ENCODE measurements around the gene PDZRN3. TPM values are rescaled to one million over a fixed set of nuclear protein-coding genes. Genes with fewer than 3 reads are reported as not detected.

Gene PDZRN3
- total and polyA plus RNA-seq, 12 donors, result 17.7 to 143 (median 74.6) TPM

DNA sequence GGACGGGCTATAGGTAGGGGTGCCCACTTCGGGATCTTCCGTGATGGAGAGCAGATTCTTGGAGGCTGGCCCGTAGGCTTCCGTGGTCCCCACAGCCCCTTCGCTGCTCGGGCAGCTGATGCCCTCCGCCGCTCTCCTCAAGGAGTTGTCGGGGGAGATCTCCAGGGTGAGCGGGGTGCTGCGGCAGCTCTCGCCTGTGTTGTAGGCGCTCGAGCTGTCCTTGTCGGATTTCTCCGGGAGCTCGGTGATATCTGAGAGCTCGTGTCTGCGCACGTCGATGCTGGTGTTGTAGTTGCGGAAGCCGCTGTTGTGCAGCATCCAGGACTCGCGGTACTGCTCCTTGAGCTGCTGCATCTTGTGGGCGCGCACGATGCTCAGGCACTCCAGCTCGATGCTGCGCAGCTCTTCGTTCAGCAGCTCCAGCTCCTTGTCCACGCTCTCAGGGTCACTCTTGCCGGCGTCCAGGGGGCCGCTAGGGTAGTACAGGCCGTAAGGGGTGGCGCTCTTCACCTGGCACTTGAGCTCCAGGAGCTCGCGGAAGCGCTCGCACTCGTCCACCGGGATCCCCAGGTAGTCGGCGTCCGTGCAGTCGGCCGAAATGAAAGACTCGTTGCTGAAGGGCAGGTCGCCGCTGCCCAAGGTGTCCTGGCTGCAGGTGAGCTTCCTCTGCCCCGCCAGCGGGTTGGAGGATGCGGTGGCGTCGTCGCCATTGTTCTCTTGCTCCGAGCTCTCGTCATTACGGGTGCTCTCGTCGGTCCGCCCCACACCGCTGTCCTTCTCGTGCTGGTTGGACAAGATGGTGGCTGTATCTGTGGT lies 240.4 kb downstream of the PDZRN3 start:
- TF ChIP-seq, protein P1, sequence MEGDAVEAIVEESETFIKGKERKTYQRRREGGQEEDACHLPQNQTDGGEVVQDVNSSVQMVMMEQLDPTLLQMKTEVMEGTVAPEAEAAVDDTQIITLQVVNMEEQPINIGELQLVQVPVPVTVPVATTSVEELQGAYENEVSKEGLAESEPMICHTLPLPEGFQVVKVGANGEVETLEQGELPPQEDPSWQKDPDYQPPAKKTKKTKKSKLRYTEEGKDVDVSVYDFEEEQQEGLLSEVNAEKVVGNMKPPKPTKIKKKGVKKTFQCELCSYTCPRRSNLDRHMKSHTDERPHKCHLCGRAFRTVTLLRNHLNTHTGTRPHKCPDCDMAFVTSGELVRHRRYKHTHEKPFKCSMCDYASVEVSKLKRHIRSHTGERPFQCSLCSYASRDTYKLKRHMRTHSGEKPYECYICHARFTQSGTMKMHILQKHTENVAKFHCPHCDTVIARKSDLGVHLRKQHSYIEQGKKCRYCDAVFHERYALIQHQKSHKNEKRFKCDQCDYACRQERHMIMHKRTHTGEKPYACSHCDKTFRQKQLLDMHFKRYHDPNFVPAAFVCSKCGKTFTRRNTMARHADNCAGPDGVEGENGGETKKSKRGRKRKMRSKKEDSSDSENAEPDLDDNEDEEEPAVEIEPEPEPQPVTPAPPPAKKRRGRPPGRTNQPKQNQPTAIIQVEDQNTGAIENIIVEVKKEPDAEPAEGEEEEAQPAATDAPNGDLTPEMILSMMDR (IDR thresholded peaks at IDR 0.05), result no peak
- ATAC-seq (peak in 4 of 8 donors; percentile 11 to 45 (median 21)), DNase-seq (no peak)
- H3K9me3 ChIP-seq, result peaks cover 0 to 4% (median 0%) of the 10 kb centered on the region in 11 donors
- WGBS, 2 donors, result 87 to 90% methylated on average over 66 of the region's 66 CpGs
- no peak overlapping the region for H3K4me3 ChIP-seq
- intact Hi-C loops (cut with DNase I), result no loop called here
- no peaks in the 10 kb centered on the region for H3K4me1 ChIP-seq
- peaks cover 0 to 75% (median 26%) of the 10 kb centered on the region in 9 donors for H3K36me3 ChIP-seq
- no peaks in the 10 kb centered on the region for H3K27me3 ChIP-seq
- H3K27ac ChIP-seq, result no peak overlapping the region

DNA sequence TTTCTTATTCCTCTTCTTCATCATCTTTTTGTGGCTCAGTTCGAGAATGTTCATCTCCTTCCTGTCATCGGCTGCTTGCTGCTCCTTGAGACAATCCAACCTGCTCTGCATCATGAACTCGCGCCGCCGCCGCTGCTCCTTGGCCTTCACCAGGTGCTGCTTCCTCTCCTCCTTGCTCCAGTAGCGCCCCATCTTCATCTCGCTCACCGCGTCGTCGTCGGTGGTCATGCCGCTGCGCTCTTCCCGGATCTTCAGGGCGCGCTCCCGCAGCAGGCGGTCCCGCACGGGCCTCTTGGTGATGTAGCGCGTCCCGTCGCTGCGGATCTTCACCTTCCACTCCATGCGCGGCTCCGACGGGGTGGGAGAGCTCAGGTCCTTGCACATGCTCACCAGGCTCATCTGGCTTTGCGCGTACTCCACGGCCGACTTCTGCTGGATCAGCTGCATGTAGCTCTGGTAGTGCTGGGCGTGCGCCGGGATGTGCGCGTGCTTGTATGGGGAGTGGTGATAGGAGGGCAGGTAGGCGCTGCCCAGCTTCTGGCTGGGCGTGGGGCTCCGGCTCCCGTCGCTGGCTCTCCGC lies 241.2 kb downstream of the PDZRN3 start:
- Histone ChIP-seq H3K27ac (no peak overlapping the region), H3K36me3 (peaks cover 0 to 68% (median 25%) of the 10 kb centered on the region in 9 donors), H3K27me3 (no peaks in the 10 kb centered on the region), H3K4me3 (no peak overlapping the region), H3K4me1 (no peaks in the 10 kb centered on the region), H3K9me3 (peaks cover 0 to 4% (median 0%) of the 10 kb centered on the region in 11 donors)
- WGBS, 2 donors, result 79 to 84% methylated on average over 47 of the region's 47 CpGs
- DNase-seq (no peak), ATAC-seq (peak in 2 of 8 donors; percentile 32 to 39)
- intact Hi-C loops (cut with DNase I), result no loop called here
- TF ChIP-seq, protein P1 (IDR thresholded peaks at IDR 0.05), result no peak

DNA sequence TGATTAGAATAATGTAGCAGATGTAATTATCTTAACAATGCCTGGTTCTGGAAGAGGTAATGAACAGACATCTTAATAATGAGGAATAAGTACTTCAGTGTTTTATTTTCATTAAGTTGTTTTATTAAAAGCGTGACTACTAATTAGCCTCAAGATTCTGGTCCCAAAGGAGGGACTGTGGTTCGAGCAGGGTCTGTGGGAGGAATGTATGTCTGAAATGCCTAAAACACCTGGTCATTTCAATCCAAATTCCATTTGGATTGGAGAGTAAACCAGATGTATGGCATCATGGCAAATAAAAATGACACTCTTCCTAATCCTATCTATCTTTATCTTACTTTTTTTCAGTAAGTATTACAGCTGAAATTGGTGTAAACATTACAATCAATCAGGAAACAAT lies 243.2 kb downstream of the PDZRN3 start:
- peaks cover 0 to 48% (median 18%) of the 10 kb centered on the region in 9 donors for H3K36me3 ChIP-seq
- TF ChIP-seq, protein P1 (IDR thresholded peaks at IDR 0.05), result no peak
- no peak overlapping the region for H3K27ac ChIP-seq
- H3K9me3 ChIP-seq, result peaks cover 0 to 4% (median 0%) of the 10 kb centered on the region in 11 donors
- DNase-seq (no peak), ATAC-seq (no peak)
- intact Hi-C loops (cut with DNase I), result no loop called here
- no peak overlapping the region for H3K4me3 ChIP-seq
- WGBS, 2 donors, result 73 to 80% methylated on average over 2 of the region's 2 CpGs
- no peaks in the 10 kb centered on the region for H3K4me1 ChIP-seq
- H3K27me3 ChIP-seq, result no peaks in the 10 kb centered on the region

DNA sequence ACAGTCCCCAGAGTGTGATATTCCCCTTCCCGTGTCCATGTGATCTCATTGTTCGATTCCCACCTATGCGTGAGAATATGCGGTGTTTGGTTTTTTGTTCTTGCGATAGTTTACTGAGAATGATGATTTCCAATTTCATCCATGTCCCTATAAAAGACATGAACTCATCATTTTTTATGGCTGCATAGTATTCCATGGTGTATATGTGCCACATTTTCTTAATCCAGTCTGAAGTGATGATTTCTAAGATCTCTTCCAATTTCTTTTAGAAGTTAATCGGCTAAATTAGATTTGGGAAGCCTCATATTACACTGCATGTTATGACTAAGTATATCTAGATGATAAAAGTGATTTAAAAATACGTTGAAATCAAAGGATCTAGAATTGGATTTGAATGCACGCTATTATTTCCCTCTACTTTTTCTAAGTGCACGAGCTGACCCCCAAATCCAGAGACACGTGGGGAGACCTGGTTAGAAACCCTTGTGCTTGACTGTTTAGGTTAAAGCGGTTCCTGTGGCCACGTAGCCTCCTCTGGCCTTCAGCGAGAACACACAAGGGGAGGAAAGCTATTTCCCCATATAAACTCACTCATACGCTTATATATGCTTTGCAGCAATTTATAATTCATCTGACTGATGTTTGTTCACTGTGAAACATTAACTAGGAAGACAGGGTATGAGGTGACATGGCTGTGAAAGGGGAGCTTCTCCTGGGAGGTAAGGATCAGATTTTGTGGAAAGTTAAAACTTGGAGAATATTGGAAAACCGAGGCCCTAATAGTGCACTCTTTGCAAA lies 243.8 kb downstream of the PDZRN3 start:
- intact Hi-C loops (cut with DNase I), result no loop called here
- no peak overlapping the region for H3K27ac ChIP-seq
- no peak for ATAC-seq
- peaks cover 0 to 4% (median 0%) of the 10 kb centered on the region in 11 donors for H3K9me3 ChIP-seq
- 86 to 94% methylated on average over 15 of the region's 15 CpGs for WGBS, 2 donors
- TF ChIP-seq, protein P1 (IDR thresholded peaks at IDR 0.05), result no peak
- H3K36me3 ChIP-seq, result peaks cover 0 to 44% (median 18%) of the 10 kb centered on the region in 9 donors
- no peak overlapping the region for H3K4me3 ChIP-seq
- no peaks in the 10 kb centered on the region for H3K27me3 ChIP-seq
- no peaks in the 10 kb centered on the region for H3K4me1 ChIP-seq
- no peak for DNase-seq
